Gastrocnemius medialis (tissue), 4 donors: ENCODE measurements around the gene SCN4A.

Experiments
- CTCF ChIP-seq, 5 experiments: fragments of 450-650 bp in 3 of 5; fragments of 200-600 bp in 2 of 5; sonication (generic) in 2 of 5; IDR thresholded peaks in 4 of 5; conservative IDR thresholded peaks in 1 of 5; 1 replicate in 4 of 5; 2 replicates in 1 of 5; pipeline ENCODE4 v1.5.1; 2016 to 2019; ENCODE audit warnings: antibody characterized with exemption in 5 of 5, mild to moderate bottlenecking in 3 of 5, moderate library complexity in 3 of 5
- POLR2A ChIP-seq, 2 donors: fragments of 450-650 bp; IDR thresholded peaks; one replicate each; pipeline ENCODE4 v1.6.1; 2017; ENCODE audit warnings: antibody characterized with exemption in 2 of 2, mild to moderate bottlenecking in 2 of 2, moderate library complexity in 2 of 2

- TF ChIP-seq POLR2A (IDR thresholded peaks at IDR 0.05) (no peak), CTCF (IDR thresholded peaks at IDR 0.05 in 4 of 5, conservative IDR thresholded peaks at IDR 0.05 in 1 of 5) (no peak)
These were observed 26.8 kb downstream of the SCN4A start for GRCh38 chr17:63945784-63946439.
